GM12878 (cell line): ENCODE data around the gene MVB12B. TPM values are rescaled to one million over a fixed set of nuclear protein-coding genes. Genes with fewer than 3 reads are reported as not detected.

Experiments
- BCL11A ChIP-seq: IDR thresholded peaks from 2 replicates; pipeline ENCODE4 v1.6.1; 2011; ENCODE audit warnings: low read depth, low read length
- DPF2 ChIP-seq: fragments of 450-650 bp; IDR thresholded peaks from 2 replicates; pipeline ENCODE4 v1.6.1; 2017; ENCODE audit warnings: mild to moderate bottlenecking
- MEF2A ChIP-seq: IDR thresholded peaks from 2 replicates; pipeline ENCODE4 v1.6.1; 2011; ENCODE audit warnings: low read depth, mild to moderate bottlenecking, low read length, moderate library complexity; ENCODE audit not compliant: insufficient read depth
- RFX5 ChIP-seq: IDR thresholded peaks from 2 replicates; pipeline ENCODE4 v1.6.1; 2011; ENCODE audit warnings: low read depth, low read length, improper control_type of control experiment
- SIN3A ChIP-seq: IDR thresholded peaks from 2 replicates; pipeline ENCODE4 v1.6.1; 2012; ENCODE audit warnings: low read depth, low read length, improper control_type of control experiment
- SMARCA5 ChIP-seq: fragments of 450-650 bp; IDR thresholded peaks from 2 replicates; pipeline ENCODE4 v1.6.1; 2017; ENCODE audit warnings: mild to moderate bottlenecking
- TCF3 ChIP-seq: IDR thresholded peaks from 2 replicates; pipeline ENCODE4 v1.6.1; 2012; ENCODE audit warnings: low read depth, mild to moderate bottlenecking, low read length, borderline replicate concordance; ENCODE audit not compliant: insufficient read depth
- YBX1 ChIP-seq: fragments of 450-650 bp; IDR thresholded peaks from 2 replicates; pipeline ENCODE4 v1.6.1; 2016; ENCODE audit warnings: antibody characterized with exemption
- ZZZ3 ChIP-seq: IDR thresholded peaks from 2 replicates; pipeline ENCODE4 v1.6.1; 2011; ENCODE audit warnings: low read depth; ENCODE audit not compliant: control insufficient read depth, insufficient read length
- polyA plus RNA-seq, 11 experiments: library from polyadenylated mRNA; depleted of rRNA in 4 of 11; unstranded in 6 of 11; stranded (reverse) in 5 of 11; fragments of >200 nt; fragmentation: Nextera tagmentation in 4 of 11; fragmentation: Illumina TruSeq in 1 of 11; extraction: Ambion mirVana in 4 of 11; extraction: Trizol in 1 of 11; gene quantifications; 1 replicate in 1 of 11; 2 replicates in 10 of 11; pipeline versions ENCODE4 v1.2.1 to v1.2.3, GENCODE V29; 2011 to 2016; ENCODE audit warnings: inconsistent platforms in 2 of 11, missing spikeins in 2 of 11, low read depth in 1 of 11
- total RNA-seq, 4 experiments: library from RNA; depleted of rRNA in 3 of 4; stranded (reverse); fragments of >200 nt in 3 of 4; fragmentation: Illumina TruSeq in 1 of 4; extraction: Trizol in 1 of 4; gene quantifications; 2 replicates each; pipeline versions ENCODE4 v1.2.1 to v1.2.3, GENCODE V29; 2013 to 2021
- TF ChIP-seq, protein P1 (sequence below): fragments of 450-650 bp; IDR thresholded peaks from 2 replicates; pipeline ENCODE4 v1.6.1; 2016; ENCODE audit warnings: mild to moderate bottlenecking
- TF ChIP-seq, protein P2 (sequence below), 3 experiments: IDR thresholded peaks in 2 of 3; conservative IDR thresholded peaks in 1 of 3; 2 replicates each; pipeline ENCODE4 v1.5.1; 2011; ENCODE audit warnings: low read depth in 3 of 3, low read length in 3 of 3, mild to moderate bottlenecking in 3 of 3, control low read depth in 2 of 3, moderate library complexity in 2 of 3, inconsistent platforms in 1 of 3, mixed read lengths in 1 of 3; ENCODE audit not compliant: control insufficient read depth in 2 of 3, insufficient read depth in 1 of 3; ENCODE audit errors: extremely low read depth in 1 of 3

The MVB12B gene
- total and polyA plus RNA-seq, 10 of the 15 experiments (the other 5 are each of a cell fraction or from before 2014, with no cell fraction given) = 0.08 TPM; not detected in 9

- TF ChIP-seq, protein P1, sequence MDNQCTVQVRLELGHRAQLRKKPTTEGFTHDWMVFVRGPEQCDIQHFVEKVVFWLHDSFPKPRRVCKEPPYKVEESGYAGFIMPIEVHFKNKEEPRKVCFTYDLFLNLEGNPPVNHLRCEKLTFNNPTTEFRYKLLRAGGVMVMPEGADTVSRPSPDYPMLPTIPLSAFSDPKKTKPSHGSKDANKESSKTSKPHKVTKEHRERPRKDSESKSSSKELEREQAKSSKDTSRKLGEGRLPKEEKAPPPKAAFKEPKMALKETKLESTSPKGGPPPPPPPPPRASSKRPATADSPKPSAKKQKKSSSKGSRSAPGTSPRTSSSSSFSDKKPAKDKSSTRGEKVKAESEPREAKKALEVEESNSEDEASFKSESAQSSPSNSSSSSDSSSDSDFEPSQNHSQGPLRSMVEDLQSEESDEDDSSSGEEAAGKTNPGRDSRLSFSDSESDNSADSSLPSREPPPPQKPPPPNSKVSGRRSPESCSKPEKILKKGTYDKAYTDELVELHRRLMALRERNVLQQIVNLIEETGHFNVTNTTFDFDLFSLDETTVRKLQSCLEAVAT = no peak
- TF ChIP-seq, protein P2, sequence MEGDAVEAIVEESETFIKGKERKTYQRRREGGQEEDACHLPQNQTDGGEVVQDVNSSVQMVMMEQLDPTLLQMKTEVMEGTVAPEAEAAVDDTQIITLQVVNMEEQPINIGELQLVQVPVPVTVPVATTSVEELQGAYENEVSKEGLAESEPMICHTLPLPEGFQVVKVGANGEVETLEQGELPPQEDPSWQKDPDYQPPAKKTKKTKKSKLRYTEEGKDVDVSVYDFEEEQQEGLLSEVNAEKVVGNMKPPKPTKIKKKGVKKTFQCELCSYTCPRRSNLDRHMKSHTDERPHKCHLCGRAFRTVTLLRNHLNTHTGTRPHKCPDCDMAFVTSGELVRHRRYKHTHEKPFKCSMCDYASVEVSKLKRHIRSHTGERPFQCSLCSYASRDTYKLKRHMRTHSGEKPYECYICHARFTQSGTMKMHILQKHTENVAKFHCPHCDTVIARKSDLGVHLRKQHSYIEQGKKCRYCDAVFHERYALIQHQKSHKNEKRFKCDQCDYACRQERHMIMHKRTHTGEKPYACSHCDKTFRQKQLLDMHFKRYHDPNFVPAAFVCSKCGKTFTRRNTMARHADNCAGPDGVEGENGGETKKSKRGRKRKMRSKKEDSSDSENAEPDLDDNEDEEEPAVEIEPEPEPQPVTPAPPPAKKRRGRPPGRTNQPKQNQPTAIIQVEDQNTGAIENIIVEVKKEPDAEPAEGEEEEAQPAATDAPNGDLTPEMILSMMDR (IDR thresholded peaks at IDR 0.05 in 2 of 3, conservative IDR thresholded peaks at IDR 0.05 in 1 of 3; ENCODE audit: control insufficient read depth in 2 of 3, extremely low read depth in 1 of 3, insufficient read depth in 1 of 3, low read depth in 3 of 3, low read length in 3 of 3) = peak; percentile 96 to 97 (median 96)
- TF ChIP-seq SMARCA5 (peak; percentile 73; the same call in 1 of the 2 replicates), YBX1 (no peak), RFX5 (0 out of 2 replicates have a peak, but pooled peaks have one; percentile 32), SIN3A (no peak), TCF3 (no peak), DPF2 (no peak), BCL11A (no peak), MEF2A (no peak), ZZZ3 (no peak)
Observed at GRCh38 chr9:126398403-126399058, 71.9 kb downstream of the MVB12B start (continued).
